Neural progenitor cell (in vitro differentiated cells): ENCODE measurements around the gene SPATA13. TPM values are rescaled to one million over a fixed set of nuclear protein-coding genes. Genes with fewer than 3 reads are reported as not detected.

ENCODE experiments used
- DNase-seq: peaks from one replicate; pipeline ENCODE4 v3.0.0-alpha.2; 2016; ENCODE audit warnings: low spot score
- H2AFZ ChIP-seq: fragments of 200-600 bp; sonication (generic); replicated peaks from 2 replicates; pipeline ENCODE4 v1.6.1; 2016; ENCODE audit warnings: antibody characterized with exemption
- H3F3A ChIP-seq: fragments of 200-600 bp; sonication (generic); 2 replicates; pipeline ENCODE4 v1.6.1; 2016; ENCODE audit warnings: antibody characterized with exemption, low read depth
- H3K27ac ChIP-seq: fragments of 200-600 bp; sonication (generic); 2 replicates; pipeline ENCODE4 v1.5.1; 2016; ENCODE audit warnings: mild to moderate bottlenecking
- H3K27me3 ChIP-seq: fragments of 200-600 bp; sonication (generic); 2 replicates; pipeline ENCODE4 v1.6.1; 2016; ENCODE audit warnings: mild to moderate bottlenecking, moderate library complexity
- H3K36me3 ChIP-seq: fragments of 200-600 bp; sonication (generic); 2 replicates; pipeline ENCODE4 v1.5.1; 2016
- H3K4me1 ChIP-seq: fragments of 200-600 bp; sonication (generic); 2 replicates; pipeline ENCODE4 v1.6.1; 2016; ENCODE audit warnings: mixed run types
- H3K4me2 ChIP-seq: fragments of 200-600 bp; sonication (generic); 2 replicates; pipeline ENCODE4 v1.6.1; 2016
- H3K4me3 ChIP-seq: fragments of 200-600 bp; sonication (generic); 2 replicates; pipeline ENCODE4 v1.5.1; 2016
- H3K79me2 ChIP-seq: fragments of 200-600 bp; sonication (generic); 2 replicates; pipeline ENCODE4 v1.6.1; 2016; ENCODE audit warnings: low read depth
- H3K9ac ChIP-seq: fragments of 200-600 bp; sonication (generic); 2 replicates; pipeline ENCODE4 v1.6.1; 2016
- H3K9me3 ChIP-seq: fragments of 200-600 bp; sonication (generic); 2 replicates; pipeline ENCODE4 v1.5.1; 2016; ENCODE audit warnings: low read depth
- H4K20me1 ChIP-seq: fragments of 200-600 bp; sonication (generic); 2 replicates; pipeline ENCODE4 v1.6.1; 2016; ENCODE audit warnings: low read depth
- H3K27ac Mint-ChIP-seq: 3 replicates; pipeline ENCODE4 v1.8.0; 2021; ENCODE audit warnings: mixed read lengths
- H3K27me3 Mint-ChIP-seq: 2 replicates; pipeline ENCODE4 v1.8.0; 2022; ENCODE audit warnings: low read depth, mild to moderate bottlenecking, inconsistent platforms, moderate library complexity, mixed read lengths; ENCODE audit not compliant: insufficient read depth
- H3K36me3 Mint-ChIP-seq: 3 replicates; pipeline ENCODE4 v1.8.0; 2021; ENCODE audit warnings: mixed read lengths
- H3K4me1 Mint-ChIP-seq: 3 replicates; pipeline ENCODE4 v1.8.0; 2021; ENCODE audit warnings: mixed read lengths
- H3K4me3 Mint-ChIP-seq: 3 replicates; pipeline ENCODE4 v1.8.0; 2021; ENCODE audit warnings: mild to moderate bottlenecking, moderate library complexity, mixed read lengths
- H3K9me3 Mint-ChIP-seq: 3 replicates; pipeline ENCODE4 v1.8.0; 2020; ENCODE audit warnings: mixed read lengths
- CTCF ChIP-seq: fragments of 200-600 bp; sonication (generic); IDR thresholded peaks from 2 replicates; pipeline ENCODE4 v1.5.1; 2017; ENCODE audit warnings: antibody characterized with exemption, mild to moderate bottlenecking
- EZH2 ChIP-seq: fragments of 200-600 bp; sonication (generic); IDR thresholded peaks from 2 replicates; pipeline ENCODE4 v1.6.1; 2017; ENCODE audit warnings: antibody characterized with exemption, mild to moderate bottlenecking, moderate library complexity
- EZH2phosphoT487 ChIP-seq: fragments of 200-600 bp; sonication (generic); IDR thresholded peaks from 2 replicates; pipeline ENCODE4 v1.6.1; 2017; ENCODE audit warnings: antibody characterized with exemption
- total RNA-seq: library from RNA; depleted of rRNA; stranded (reverse); fragments of >200 nt; gene quantifications from 2 replicates; pipeline ENCODE4 v1.2.3, GENCODE V29; 2015; ENCODE audit warnings: low replicate concordance

Gene SPATA13
- total RNA-seq, 1 donor from 2014 or later, result 15.9 TPM

DNA sequence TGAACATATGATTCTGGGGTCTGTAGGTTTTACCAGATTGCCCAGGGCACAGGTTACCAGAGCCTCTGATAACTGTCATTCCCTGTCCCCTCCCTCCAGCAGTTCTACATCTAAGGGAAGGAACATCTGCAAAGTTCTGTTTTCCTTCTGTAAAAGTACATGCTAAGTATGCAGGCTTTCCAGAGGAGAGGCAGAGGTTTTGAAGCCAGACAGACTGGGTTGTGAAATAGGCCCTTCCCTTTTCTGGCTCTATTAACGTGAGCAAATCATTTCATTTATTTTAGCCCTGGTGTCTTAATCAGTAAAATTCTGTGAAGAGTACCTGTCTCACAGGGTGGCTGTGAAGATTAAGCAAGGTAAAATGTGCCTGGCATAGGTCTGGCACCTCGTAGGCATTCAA is 82.8 kb downstream of the SPATA13 start:
- H3K36me3 ChIP-seq, result no peaks in the 10 kb centered on the region
- H2AFZ ChIP-seq, result no peak overlapping the region
- DNase-seq, result no peak
- H3K36me3 Mint-ChIP-seq, result peaks cover 3% of the 10 kb centered on the region
- peaks cover 11% of the 10 kb centered on the region for H3F3A ChIP-seq
- no peak overlapping the region for H3K27ac ChIP-seq
- peaks cover 3% of the 10 kb centered on the region for H3K27me3 Mint-ChIP-seq
- no peak overlapping the region for H3K9ac ChIP-seq
- no peak overlapping the region for H3K4me2 ChIP-seq
- H3K27ac Mint-ChIP-seq, result peak overlapping the region; percentile 54
- H3K79me2 ChIP-seq, result no peaks in the 10 kb centered on the region
- no peak overlapping the region for H3K4me3 Mint-ChIP-seq
- peaks cover 5% of the 10 kb centered on the region for H4K20me1 ChIP-seq
- peaks cover 20% of the 10 kb centered on the region for H3K4me1 Mint-ChIP-seq
- H3K4me1 ChIP-seq, result peaks cover 7% of the 10 kb centered on the region
- no peaks in the 10 kb centered on the region for H3K9me3 ChIP-seq
- H3K4me3 ChIP-seq, result no peak overlapping the region
- TF ChIP-seq CTCF (no peak), EZH2 (no peak), EZH2phosphoT487 (no peak)
- no peaks in the 10 kb centered on the region for H3K9me3 Mint-ChIP-seq
- H3K27me3 ChIP-seq, result no peaks in the 10 kb centered on the region

DNA sequence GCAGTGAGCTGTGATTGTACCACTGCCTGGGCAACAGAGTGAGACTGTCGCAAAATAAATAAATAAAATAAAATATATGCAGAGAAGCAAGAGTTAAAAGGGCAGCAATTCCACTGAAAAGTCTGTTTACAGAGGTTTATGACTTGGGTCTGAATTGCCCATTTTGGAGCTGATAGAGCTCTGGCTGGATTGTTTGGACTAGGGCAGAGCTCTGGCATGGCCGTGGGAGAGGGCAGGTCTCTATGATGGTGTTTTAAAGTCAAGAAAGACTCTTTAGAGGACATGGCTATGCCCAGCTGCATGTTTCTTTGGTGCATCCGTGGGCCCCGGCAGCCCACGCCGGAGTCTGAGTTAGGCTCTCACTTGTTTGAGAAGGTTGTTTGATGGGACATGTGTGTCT is 84.3 kb downstream of the SPATA13 start:
- Mint-ChIP-seq H3K27ac (no peak overlapping the region), H3K4me3 (no peak overlapping the region), H3K4me1 (peaks cover 22% of the 10 kb centered on the region), H3K36me3 (peaks cover 4% of the 10 kb centered on the region), H3K27me3 (peaks cover 3% of the 10 kb centered on the region), H3K9me3 (no peaks in the 10 kb centered on the region)
- Histone ChIP-seq H3K9me3 (no peaks in the 10 kb centered on the region), H3K4me2 (no peak overlapping the region), H3K4me3 (no peak overlapping the region), H3F3A (peaks cover 11% of the 10 kb centered on the region), H3K27me3 (no peaks in the 10 kb centered on the region), H3K27ac (no peak overlapping the region), H3K79me2 (no peaks in the 10 kb centered on the region), H4K20me1 (peaks cover 5% of the 10 kb centered on the region), H3K36me3 (no peaks in the 10 kb centered on the region), H3K9ac (no peak overlapping the region), H3K4me1 (peaks cover 7% of the 10 kb centered on the region), H2AFZ (no peak overlapping the region)
- no peak for DNase-seq
- TF ChIP-seq EZH2phosphoT487 (no peak), CTCF (no peak), EZH2 (no peak)

GRCh38 chr13:24247016-24247415 is 86.5 kb downstream of the SPATA13 start:
- DNase-seq, result peak; percentile 30
- peak overlapping the region; percentile 52 for H3K4me2 ChIP-seq
- no peak overlapping the region for H2AFZ ChIP-seq
- H3K27ac Mint-ChIP-seq, result peak overlapping the region; percentile 9
- TF ChIP-seq CTCF, result no peak
- no peak for TF ChIP-seq EZH2phosphoT487
- no peaks in the 10 kb centered on the region for H3K9me3 Mint-ChIP-seq
- no peak overlapping the region for H3K9ac ChIP-seq
- H4K20me1 ChIP-seq, result peaks cover 5% of the 10 kb centered on the region
- H3K36me3 ChIP-seq, result no peaks in the 10 kb centered on the region
- H3K4me3 ChIP-seq, result no peak overlapping the region
- peak overlapping the region; percentile 73 for H3K27ac ChIP-seq
- H3K79me2 ChIP-seq, result no peaks in the 10 kb centered on the region
- H3F3A ChIP-seq, result peaks cover 7% of the 10 kb centered on the region
- peaks cover 23% of the 10 kb centered on the region for H3K4me1 Mint-ChIP-seq
- peaks cover 21% of the 10 kb centered on the region for H3K4me1 ChIP-seq
- H3K4me3 Mint-ChIP-seq, result no peak overlapping the region
- H3K36me3 Mint-ChIP-seq, result peaks cover 7% of the 10 kb centered on the region
- no peaks in the 10 kb centered on the region for H3K9me3 ChIP-seq
- peaks cover 3% of the 10 kb centered on the region for H3K27me3 Mint-ChIP-seq
- H3K27me3 ChIP-seq, result no peaks in the 10 kb centered on the region
